HCT116 (cell line): ENCODE data around the gene FOXP1. TPM values are rescaled to one million over a fixed set of nuclear protein-coding genes. Genes with fewer than 3 reads are reported as not detected.

Experiments
- ATAC-seq: fragments of 200-7000 bp; cut with Tn5 transposase; 2 replicates; pipeline ENCODE4 v1.9.1; 2020; ENCODE audit warnings: mild to moderate bottlenecking, moderate library complexity
- BruUV-seq: library from RNA; stranded (reverse); fragments of 400-500 nt; replicated peaks from 2 replicates; lab custom pipeline; 2021; lab: Mats Ljungman, UMichigan
- CTCF ChIA-PET: fragments of 300-600 bp; sonication (Branson Sonifier 250); formaldehyde crosslinking; loops from one replicate; lab custom pipeline; 2021; ENCODE audit warnings: antibody characterized with exemption; lab: Charles Lee
- POLR2A ChIA-PET: fragments of 300-600, 350-600 bp; sonication (Branson Sonifier 250); formaldehyde crosslinking; loops from one replicate; lab custom pipeline; 2021; ENCODE audit warnings: antibody characterized with exemption; lab: Charles Lee
- RAD21 ChIA-PET, 2 experiments: fragments of 300-600 bp; sonication (Branson Sonifier 250); formaldehyde crosslinking; loops; one replicate each; lab custom pipeline; 2023; ENCODE audit warnings: low total read pairs in 2 of 2; ENCODE audit not compliant: uncharacterized antibody in 2 of 2, unreplicated experiment in 2 of 2, low non-redundant PET in 1 of 2; lab: Charles Lee
- DNase-seq: peaks from one replicate; pipeline ENCODE4 v3.0.0-alpha.2; 2010; ENCODE audit warnings: low read depth, low spot score
- H2AFZ ChIP-seq: fragments of 200-600 bp; shearing (Covaris generic), sonication (generic); 2 replicates; pipeline ENCODE4 v1.6.1; 2017; ENCODE audit warnings: low read depth, mixed run types, mixed read lengths, antibody characterized with exemption, low read length; ENCODE audit not compliant: poor library complexity, severe bottlenecking
- H3K27ac ChIP-seq: 2 replicates; pipeline ENCODE4 v1.5.1; 2012; ENCODE audit warnings: low read depth, low read length
- H3K27me3 ChIP-seq: fragments of 200-600 bp; sonication (generic); 2 replicates; pipeline ENCODE4 v1.6.1; 2016; ENCODE audit warnings: mixed run types, low read length, mixed read lengths; ENCODE audit not compliant: insufficient read depth
- H3K36me3 ChIP-seq, 2 experiments: fragments of 200-500 bp in 1 of 2; fragments of 200-600 bp in 1 of 2; sonication (Bioruptor generic) in 1 of 2; sonication (generic) in 1 of 2; 2 replicates each; pipeline versions ENCODE4 v1.5.1 to v1.6.1; 2014 to 2016; ENCODE audit warnings: low read length in 2 of 2, inconsistent platforms in 1 of 2, mixed read lengths in 1 of 2, mixed run types in 1 of 2; ENCODE audit not compliant: insufficient read depth in 2 of 2, control insufficient read depth in 1 of 2
- H3K4me1 ChIP-seq, 2 experiments: fragments of 200-600 bp in 1 of 2; sonication (generic) in 1 of 2; 2 replicates each; pipeline versions ENCODE4 v1.5.1 to v1.6.1; 2012 to 2017; ENCODE audit warnings: low read length in 2 of 2, inconsistent platforms in 1 of 2, mild to moderate bottlenecking in 1 of 2, mixed read lengths in 1 of 2, mixed run types in 1 of 2, moderate library complexity in 1 of 2; ENCODE audit not compliant: insufficient read depth in 2 of 2, control insufficient read depth in 1 of 2
- H3K4me2 ChIP-seq: fragments of 200-600 bp; sonication (generic); 2 replicates; pipeline ENCODE4 v1.6.1; 2017; ENCODE audit warnings: mixed run types, low read length, mixed read lengths
- H3K4me3 ChIP-seq, 2 experiments: fragments of 200-600 bp in 1 of 2; sonication (generic) in 1 of 2; replicated peaks in 1 of 2; 2 replicates each; pipeline ENCODE4 v1.5.1; 2011 to 2016; ENCODE audit warnings: low read length in 2 of 2, control low read depth in 1 of 2, low read depth in 1 of 2, mild to moderate bottlenecking in 1 of 2, mixed read lengths in 1 of 2, mixed run types in 1 of 2
- H3K79me2 ChIP-seq: fragments of 200-600 bp; sonication (generic); 2 replicates; pipeline ENCODE4 v1.6.1; 2017; ENCODE audit warnings: mild to moderate bottlenecking, mixed run types, low read length, moderate library complexity, mixed read lengths; ENCODE audit not compliant: insufficient read depth
- H3K9ac ChIP-seq: fragments of 200-600 bp; sonication (generic); 2 replicates; pipeline ENCODE4 v1.6.1; 2016; ENCODE audit warnings: low read length, mixed read lengths
- H3K9me2 ChIP-seq: fragments of 200-600 bp; sonication (generic), shearing (Covaris generic); 2 replicates; pipeline ENCODE4 v1.6.1; 2017; ENCODE audit warnings: mixed run types, mild to moderate bottlenecking, moderate library complexity; ENCODE audit not compliant: insufficient read depth
- H3K9me3 ChIP-seq, 2 experiments: fragments of 200-500 bp in 1 of 2; fragments of 200-600 bp in 1 of 2; sonication (Bioruptor generic) in 1 of 2; sonication (generic) in 1 of 2; 2 replicates each; pipeline ENCODE4 v1.6.1; 2014 to 2017; ENCODE audit warnings: low read length in 2 of 2, mixed read lengths in 2 of 2, inconsistent platforms in 1 of 2, low read depth in 1 of 2, mild to moderate bottlenecking in 1 of 2, mixed run types in 1 of 2, moderate library complexity in 1 of 2; ENCODE audit not compliant: control insufficient read depth in 1 of 2, insufficient read depth in 1 of 2
- H4K20me1 ChIP-seq: fragments of 200-600 bp; sonication (generic), shearing (Covaris generic); 2 replicates; pipeline ENCODE4 v1.6.1; 2017; ENCODE audit warnings: mixed run types, mild to moderate bottlenecking, moderate library complexity; ENCODE audit not compliant: insufficient read depth
- CBX3 ChIP-seq: IDR thresholded peaks from 2 replicates; pipeline ENCODE4 v1.6.1; 2012; ENCODE audit warnings: low read depth
- CEBPB ChIP-seq: IDR thresholded peaks from 2 replicates; pipeline ENCODE4 v1.6.1; 2012; ENCODE audit warnings: low read depth
- EGR1 ChIP-seq: IDR thresholded peaks from 2 replicates; pipeline ENCODE4 v1.6.1; 2012; ENCODE audit warnings: low read depth
- EZH2 ChIP-seq: fragments of 200-600 bp; sonication (generic); IDR thresholded peaks from 2 replicates; pipeline ENCODE4 v1.6.1; 2017; ENCODE audit warnings: antibody characterized with exemption, mixed run types
- EZH2phosphoT487 ChIP-seq: fragments of 200-600 bp; IDR thresholded peaks from 2 replicates; pipeline ENCODE4 v1.6.1; 2018; ENCODE audit warnings: antibody characterized with exemption, borderline replicate concordance
- JUND ChIP-seq: IDR thresholded peaks from 2 replicates; pipeline ENCODE4 v1.6.1; 2012
- RAD21 ChIP-seq: IDR thresholded peaks from 2 replicates; pipeline ENCODE4 v1.6.1; 2012; ENCODE audit warnings: low read depth, mild to moderate bottlenecking
- SIN3A ChIP-seq: IDR thresholded peaks from 2 replicates; pipeline ENCODE4 v1.6.1; 2012; ENCODE audit warnings: low read depth
- SP1 ChIP-seq: IDR thresholded peaks from 2 replicates; pipeline ENCODE4 v1.6.1; 2012; ENCODE audit warnings: low read depth
- TCF7L2 ChIP-seq: IDR thresholded peaks from 2 replicates; pipeline ENCODE4 v1.7.0; 2011; ENCODE audit warnings: borderline replicate concordance, inconsistent platforms; ENCODE audit not compliant: insufficient read depth, insufficient read length; ENCODE audit errors: extremely low read depth
- YY1 ChIP-seq: IDR thresholded peaks from 2 replicates; pipeline ENCODE4 v1.6.1; 2011; ENCODE audit warnings: low read length, low read depth, moderate library complexity, mild to moderate bottlenecking; ENCODE audit not compliant: insufficient replicate concordance; ENCODE audit errors: extremely low read depth
- ZFX ChIP-seq: fragments of 450-650 bp; IDR thresholded peaks from 2 replicates; pipeline ENCODE4 v1.6.1; 2017
- ZNF274 ChIP-seq: fragments of 200-500 bp; sonication (Bioruptor generic); IDR thresholded peaks from 2 replicates; pipeline ENCODE4 v1.6.1; 2014; ENCODE audit warnings: mild to moderate bottlenecking, low read depth, low read length, inconsistent platforms
- intact Hi-C: fragments of 100-400 bp; cut with micrococcal nuclease; formaldehyde crosslinking; loops from 2 replicates; pipeline ENCODE4 v1.10.0; 2022
- total RNA-seq: library from RNA; stranded (reverse); gene quantifications from one replicate; pipeline ENCODE4 v1.2.1, GENCODE V29; 2021; ENCODE audit not compliant: unreplicated experiment
- TF ChIP-seq, protein P1 (sequence below): IDR thresholded peaks from 2 replicates; pipeline ENCODE4 v1.6.1; 2012
- TF ChIP-seq, protein P2 (sequence below): IDR thresholded peaks from 2 replicates; pipeline ENCODE4 v1.6.1; 2012
- TF ChIP-seq, protein P3 (sequence below): IDR thresholded peaks from 2 replicates; pipeline ENCODE4 v1.6.1; 2011; ENCODE audit warnings: mild to moderate bottlenecking, low read length, moderate library complexity; ENCODE audit not compliant: insufficient replicate concordance; ENCODE audit errors: extremely low read depth

The FOXP1 gene
- total RNA-seq, 1 experiment from 2014 or later, result 11.4 TPM

GRCh38 chr3:71139496-71139895 lies 444.0 kb downstream of the FOXP1 start:
- no peak overlapping the region for H3K9ac ChIP-seq

DNA sequence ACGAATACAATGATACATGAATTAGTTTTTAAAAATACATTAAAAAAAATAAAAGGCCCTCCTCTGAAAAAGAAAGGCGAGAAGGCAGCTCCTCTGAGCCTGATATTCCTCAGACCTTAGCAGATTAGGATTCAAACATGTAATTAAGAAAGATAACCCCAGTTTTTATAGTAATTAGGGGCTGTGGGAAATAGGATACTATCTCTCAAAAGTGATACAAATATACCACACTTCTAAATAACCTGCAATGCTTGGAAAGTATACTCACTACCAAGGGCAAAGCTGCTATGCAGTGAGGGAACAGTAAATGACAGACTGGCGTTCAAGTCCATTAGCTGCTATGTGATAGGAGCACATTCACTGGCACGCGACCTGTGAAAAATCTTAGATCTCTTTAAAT lies 445.1 kb downstream of the FOXP1 start:
- no peaks in the 10 kb centered on the region for H3K9me3 ChIP-seq
- ChIA-PET CTCF (no interaction called here), POLR2A (no interaction called here), RAD21 (no interaction called here)
- H4K20me1 ChIP-seq, result no peaks in the 10 kb centered on the region
- no TSS peak for BruUV-seq
- H3K4me2 ChIP-seq, result no peak overlapping the region
- no peak overlapping the region for H3K27ac ChIP-seq
- no peak for ATAC-seq
- TF ChIP-seq, protein P1, sequence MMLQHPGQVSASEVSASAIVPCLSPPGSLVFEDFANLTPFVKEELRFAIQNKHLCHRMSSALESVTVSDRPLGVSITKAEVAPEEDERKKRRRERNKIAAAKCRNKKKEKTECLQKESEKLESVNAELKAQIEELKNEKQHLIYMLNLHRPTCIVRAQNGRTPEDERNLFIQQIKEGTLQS, result no peak
- TF ChIP-seq SP1 (no peak), EGR1 (no peak), EZH2phosphoT487 (no peak), CEBPB (no peak), CBX3 (no peak), ZFX (no peak), TCF7L2 (no peak), EZH2 (no peak), ZNF274 (no peak), RAD21 (no peak), JUND (no peak)
- TF ChIP-seq, protein P2, sequence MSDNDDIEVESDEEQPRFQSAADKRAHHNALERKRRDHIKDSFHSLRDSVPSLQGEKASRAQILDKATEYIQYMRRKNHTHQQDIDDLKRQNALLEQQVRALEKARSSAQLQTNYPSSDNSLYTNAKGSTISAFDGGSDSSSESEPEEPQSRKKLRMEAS, result no peak
- TF ChIP-seq, protein P3, sequence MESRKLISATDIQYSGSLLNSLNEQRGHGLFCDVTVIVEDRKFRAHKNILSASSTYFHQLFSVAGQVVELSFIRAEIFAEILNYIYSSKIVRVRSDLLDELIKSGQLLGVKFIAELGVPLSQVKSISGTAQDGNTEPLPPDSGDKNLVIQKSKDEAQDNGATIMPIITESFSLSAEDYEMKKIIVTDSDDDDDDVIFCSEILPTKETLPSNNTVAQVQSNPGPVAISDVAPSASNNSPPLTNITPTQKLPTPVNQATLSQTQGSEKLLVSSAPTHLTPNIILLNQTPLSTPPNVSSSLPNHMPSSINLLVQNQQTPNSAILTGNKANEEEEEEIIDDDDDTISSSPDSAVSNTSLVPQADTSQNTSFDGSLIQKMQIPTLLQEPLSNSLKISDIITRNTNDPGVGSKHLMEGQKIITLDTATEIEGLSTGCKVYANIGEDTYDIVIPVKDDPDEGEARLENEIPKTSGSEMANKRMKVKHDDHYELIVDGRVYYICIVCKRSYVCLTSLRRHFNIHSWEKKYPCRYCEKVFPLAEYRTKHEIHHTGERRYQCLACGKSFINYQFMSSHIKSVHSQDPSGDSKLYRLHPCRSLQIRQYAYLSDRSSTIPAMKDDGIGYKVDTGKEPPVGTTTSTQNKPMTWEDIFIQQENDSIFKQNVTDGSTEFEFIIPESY, result no peak
- H3K79me2 ChIP-seq, result no peaks in the 10 kb centered on the region
- H3K4me1 ChIP-seq, result no peaks in the 10 kb centered on the region
- no peaks in the 10 kb centered on the region for H3K9me2 ChIP-seq
- no peak overlapping the region for H3K4me3 ChIP-seq
- H3K27me3 ChIP-seq, result no peaks in the 10 kb centered on the region
- H3K36me3 ChIP-seq, result no peaks in the 10 kb centered on the region
- H3K9ac ChIP-seq, result no peak overlapping the region
- DNase-seq, result no peak
- intact Hi-C loops, result no loop called here
- H2AFZ ChIP-seq, result no peak overlapping the region

More at GRCh38 chr3:71139496-71139895, 444.0 kb downstream of the FOXP1 start:
- H3K27ac ChIP-seq, result no peak overlapping the region
- BruUV-seq, result no TSS peak
- H3K4me3 ChIP-seq, result no peak overlapping the region
- no peaks in the 10 kb centered on the region for H3K9me2 ChIP-seq
- no peaks in the 10 kb centered on the region for H4K20me1 ChIP-seq
- POLR2A ChIA-PET, result no interaction called here
- no peaks in the 10 kb centered on the region for H3K9me3 ChIP-seq
- no peak overlapping the region for H2AFZ ChIP-seq
- no peaks in the 10 kb centered on the region for H3K79me2 ChIP-seq
- DNase-seq, result no peak
- RAD21 ChIA-PET, result no interaction called here
- CTCF ChIA-PET, result no interaction called here
- no peaks in the 10 kb centered on the region for H3K36me3 ChIP-seq
- ATAC-seq, result no peak
- no peak for TF ChIP-seq EGR1
- no peak for TF ChIP-seq CEBPB
- TF ChIP-seq, protein P2, result no peak
- TF ChIP-seq, protein P1, result no peak
- no peak for TF ChIP-seq RAD21
- no peak for TF ChIP-seq SIN3A
- TF ChIP-seq CBX3, result no peak
- TF ChIP-seq YY1, result no peak
- no peak for TF ChIP-seq EZH2phosphoT487
- intact Hi-C loops, result no loop called here
- H3K4me1 ChIP-seq, result no peaks in the 10 kb centered on the region
- no peaks in the 10 kb centered on the region for H3K27me3 ChIP-seq
- no peak overlapping the region for H3K4me2 ChIP-seq
